IPS-20b (cell line): ENCODE results near the gene OTOGL.

ENCODE experiments used
- H3K27ac ChIP-seq: one replicate; pipeline ENCODE4 v1.5.1; 2013; ENCODE audit warnings: low read length
- H3K27me3 ChIP-seq: 2 replicates; pipeline ENCODE4 v1.6.1; 2013; ENCODE audit warnings: mild to moderate bottlenecking, low read length, inconsistent platforms; ENCODE audit not compliant: insufficient read depth
- H3K36me3 ChIP-seq: 2 replicates; pipeline ENCODE4 v1.6.1; 2013; ENCODE audit warnings: low read depth, mild to moderate bottlenecking, inconsistent platforms, low read length, moderate library complexity; ENCODE audit not compliant: insufficient read depth
- H3K4me1 ChIP-seq: 2 replicates; pipeline ENCODE4 v1.6.1; 2013; ENCODE audit warnings: mild to moderate bottlenecking, control low read depth, inconsistent platforms, low read length, moderate library complexity; ENCODE audit not compliant: insufficient read depth
- H3K4me3 ChIP-seq: 2 replicates; pipeline ENCODE4 v1.5.1; 2013; ENCODE audit warnings: mild to moderate bottlenecking, low read length, inconsistent platforms
- H3K9ac ChIP-seq: 2 replicates; pipeline ENCODE4 v1.6.1; 2013; ENCODE audit warnings: low read depth, mild to moderate bottlenecking, inconsistent platforms, low read length, moderate library complexity
- H3K9me3 ChIP-seq: 2 replicates; pipeline ENCODE4 v1.6.1; 2013; ENCODE audit warnings: mild to moderate bottlenecking, low read depth, low read length, inconsistent platforms; ENCODE audit not compliant: insufficient read depth

The OTOGL gene

GRCh38 chr12:80400571-80400991, 301.2 kb downstream of the OTOGL start:
- Histone ChIP-seq H3K4me3 (no peak overlapping the region), H3K36me3 (no peaks in the 10 kb centered on the region), H3K4me1 (no peaks in the 10 kb centered on the region), H3K9ac (no peak overlapping the region), H3K27me3 (no peaks in the 10 kb centered on the region), H3K27ac (no peak overlapping the region), H3K9me3 (no peaks in the 10 kb centered on the region)

- Histone ChIP-seq H3K9me3 (no peaks in the 10 kb centered on the region), H3K4me1 (no peaks in the 10 kb centered on the region), H3K36me3 (no peaks in the 10 kb centered on the region), H3K27ac (no peak overlapping the region), H3K27me3 (no peaks in the 10 kb centered on the region), H3K9ac (no peak overlapping the region), H3K4me3 (no peak overlapping the region)
Measured at GRCh38 chr12:80401191-80401590, 301.9 kb downstream of the OTOGL start.

GRCh38 chr12:80404629-80405028, 305.3 kb downstream of the OTOGL start:
- Histone ChIP-seq H3K9ac (no peak overlapping the region), H3K27ac (no peak overlapping the region), H3K36me3 (no peaks in the 10 kb centered on the region), H3K4me3 (no peak overlapping the region), H3K9me3 (no peaks in the 10 kb centered on the region), H3K27me3 (no peaks in the 10 kb centered on the region), H3K4me1 (no peaks in the 10 kb centered on the region)

GRCh38 chr12:80406253-80406652, 306.9 kb downstream of the OTOGL start:
- no peak overlapping the region for H3K4me3 ChIP-seq
- H3K27me3 ChIP-seq: no peaks in the 10 kb centered on the region
- no peak overlapping the region for H3K9ac ChIP-seq
- H3K4me1 ChIP-seq: no peaks in the 10 kb centered on the region
- H3K9me3 ChIP-seq: no peaks in the 10 kb centered on the region
- no peak overlapping the region for H3K27ac ChIP-seq
- no peaks in the 10 kb centered on the region for H3K36me3 ChIP-seq

- Histone ChIP-seq H3K27ac (no peak overlapping the region), H3K36me3 (no peaks in the 10 kb centered on the region), H3K27me3 (no peaks in the 10 kb centered on the region), H3K4me1 (no peaks in the 10 kb centered on the region), H3K9ac (no peak overlapping the region), H3K4me3 (no peak overlapping the region), H3K9me3 (no peaks in the 10 kb centered on the region)
Measured at GRCh38 chr12:80411787-80412186, 312.4 kb downstream of the OTOGL start.

GRCh38 chr12:80412343-80412953, 313.1 kb downstream of the OTOGL start:
- Histone ChIP-seq H3K9ac (no peak overlapping the region), H3K27ac (no peak overlapping the region), H3K4me3 (no peak overlapping the region), H3K27me3 (no peaks in the 10 kb centered on the region), H3K4me1 (no peaks in the 10 kb centered on the region), H3K9me3 (no peaks in the 10 kb centered on the region), H3K36me3 (no peaks in the 10 kb centered on the region)

- H3K9ac ChIP-seq: no peak overlapping the region
- no peaks in the 10 kb centered on the region for H3K9me3 ChIP-seq
- H3K27ac ChIP-seq: no peak overlapping the region
- H3K4me1 ChIP-seq: no peaks in the 10 kb centered on the region
- H3K36me3 ChIP-seq: no peaks in the 10 kb centered on the region
- H3K27me3 ChIP-seq: no peaks in the 10 kb centered on the region
- no peak overlapping the region for H3K4me3 ChIP-seq
Measured at GRCh38 chr12:80413462-80413861, 314.1 kb downstream of the OTOGL start.

GRCh38 chr12:80415466-80415865, 316.1 kb downstream of the OTOGL start:
- no peak overlapping the region for H3K27ac ChIP-seq

GRCh38 chr12:80419644-80420043, 320.3 kb downstream of the OTOGL start:
- H3K9ac ChIP-seq: no peak overlapping the region
- H3K4me3 ChIP-seq: no peak overlapping the region
- H3K4me1 ChIP-seq: no peaks in the 10 kb centered on the region
- no peaks in the 10 kb centered on the region for H3K9me3 ChIP-seq
- no peak overlapping the region for H3K27ac ChIP-seq
- H3K27me3 ChIP-seq: no peaks in the 10 kb centered on the region
- H3K36me3 ChIP-seq: no peaks in the 10 kb centered on the region

More at GRCh38 chr12:80415466-80415865, 316.1 kb downstream of the OTOGL start:
- H3K4me1 ChIP-seq: no peaks in the 10 kb centered on the region
- no peak overlapping the region for H3K4me3 ChIP-seq
- H3K36me3 ChIP-seq: no peaks in the 10 kb centered on the region
- H3K9me3 ChIP-seq: no peaks in the 10 kb centered on the region
- H3K9ac ChIP-seq: no peak overlapping the region
- no peaks in the 10 kb centered on the region for H3K27me3 ChIP-seq

- Histone ChIP-seq H3K27ac (no peak overlapping the region), H3K4me3 (no peak overlapping the region), H3K9me3 (no peaks in the 10 kb centered on the region), H3K36me3 (no peaks in the 10 kb centered on the region), H3K9ac (no peak overlapping the region), H3K27me3 (no peaks in the 10 kb centered on the region), H3K4me1 (no peaks in the 10 kb centered on the region)
Measured at GRCh38 chr12:80420075-80420474, 320.7 kb downstream of the OTOGL start.

GRCh38 chr12:80422550-80422949, 323.2 kb downstream of the OTOGL start:
- H3K36me3 ChIP-seq: no peaks in the 10 kb centered on the region
- no peak overlapping the region for H3K4me3 ChIP-seq
- no peaks in the 10 kb centered on the region for H3K27me3 ChIP-seq
- no peak overlapping the region for H3K9ac ChIP-seq
- H3K9me3 ChIP-seq: no peaks in the 10 kb centered on the region
- no peaks in the 10 kb centered on the region for H3K4me1 ChIP-seq
- H3K27ac ChIP-seq: no peak overlapping the region
